HG02981 (cell line): ENCODE results near the gene KLF7.
"Not testable (repeated sequence)": the region's sequence is repeated elsewhere in the genome, so short reads cannot be mapped to it uniquely, and the experiment has no call there.

Source experiments
- ATAC-seq: cut with Tn5 transposase; IDR thresholded peaks from one replicate; pipeline ENCODE4 v1.9.1; 2021; ENCODE audit warnings: mild to moderate bottlenecking, moderate library complexity; ENCODE audit not compliant: unreplicated experiment

KLF7 gene

GRCh38 chr2:207037023-207037422 is 128.7 kb downstream of the KLF7 start:
- not testable (repeated sequence) for ATAC-seq

GRCh38 chr2:207035875-207036274 is 129.9 kb downstream of the KLF7 start:
- no peak for ATAC-seq

DNA sequence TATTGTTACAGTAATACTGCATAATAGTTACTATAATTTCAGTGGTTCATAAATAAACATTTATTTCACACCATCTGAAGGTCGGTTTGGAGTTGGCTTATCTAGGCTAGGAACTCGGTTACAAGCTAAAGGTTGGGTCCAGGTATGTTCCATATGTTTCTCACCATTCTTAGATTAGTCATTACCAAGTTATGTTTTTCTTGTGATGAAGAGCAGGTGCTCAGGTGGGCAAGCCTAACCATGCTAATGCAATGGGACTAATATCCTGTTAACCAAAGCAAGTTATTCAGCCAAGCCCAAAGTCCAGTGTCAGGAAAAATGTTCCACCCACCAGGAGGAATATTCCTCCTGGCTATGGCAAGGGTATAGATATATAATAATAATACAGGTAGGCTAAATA is 133.3 kb downstream of the KLF7 start:
- no peak for ATAC-seq
